ENCODE measurements around the gene ZNF581. TPM values are rescaled to one million over a fixed set of nuclear protein-coding genes. Genes with fewer than 3 reads are reported as not detected.

Gene ZNF581
- total and polyA plus RNA-seq, 4 donors, result 2.1 to 7.3 (median 5.2) TPM

DNA sequence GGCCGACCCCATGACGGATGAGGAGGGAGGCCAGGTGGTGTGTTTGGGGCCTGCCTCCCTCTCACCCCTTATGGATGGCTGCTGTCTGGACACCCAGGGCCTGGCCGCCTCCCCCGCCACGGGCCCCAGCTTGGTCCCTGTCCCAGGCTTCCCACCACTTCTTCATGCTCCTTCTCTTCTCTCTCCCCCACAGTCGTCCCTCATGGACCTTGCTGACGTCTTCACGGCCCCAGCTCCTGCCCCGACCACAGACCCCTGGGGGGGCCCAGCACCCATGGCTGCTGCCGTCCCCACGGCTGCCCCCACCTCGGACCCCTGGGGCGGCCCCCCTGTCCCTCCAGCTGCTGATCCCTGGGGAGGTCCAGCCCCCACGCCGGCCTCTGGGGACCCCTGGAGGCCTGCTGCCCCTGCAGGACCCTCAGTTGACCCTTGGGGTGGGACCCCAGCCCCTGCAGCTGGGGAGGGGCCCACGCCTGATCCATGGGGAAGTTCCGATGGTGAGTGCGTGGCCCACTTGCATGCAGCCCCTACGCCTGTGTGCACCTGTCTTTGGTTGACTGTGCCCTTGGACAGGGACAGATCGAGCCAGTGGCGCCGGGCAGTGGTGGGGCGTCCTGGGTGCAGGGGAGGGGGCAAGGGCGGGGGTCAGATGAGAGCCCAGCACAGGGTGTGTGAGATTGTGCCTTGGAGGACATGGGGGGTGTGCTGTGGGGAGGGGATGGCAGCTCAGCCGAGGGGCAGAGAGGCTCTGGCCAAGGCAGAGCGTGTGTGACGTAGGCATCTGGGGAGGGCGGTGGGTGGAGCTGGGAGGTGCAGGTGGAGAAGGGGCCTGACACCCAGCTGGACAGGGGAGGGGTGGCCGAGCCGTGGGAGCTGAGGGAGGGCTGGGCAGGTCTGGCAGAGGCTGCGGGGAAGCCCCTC lies 48.4 kb downstream of the ZNF581 start (continued):
- TF ChIP-seq, protein P1, sequence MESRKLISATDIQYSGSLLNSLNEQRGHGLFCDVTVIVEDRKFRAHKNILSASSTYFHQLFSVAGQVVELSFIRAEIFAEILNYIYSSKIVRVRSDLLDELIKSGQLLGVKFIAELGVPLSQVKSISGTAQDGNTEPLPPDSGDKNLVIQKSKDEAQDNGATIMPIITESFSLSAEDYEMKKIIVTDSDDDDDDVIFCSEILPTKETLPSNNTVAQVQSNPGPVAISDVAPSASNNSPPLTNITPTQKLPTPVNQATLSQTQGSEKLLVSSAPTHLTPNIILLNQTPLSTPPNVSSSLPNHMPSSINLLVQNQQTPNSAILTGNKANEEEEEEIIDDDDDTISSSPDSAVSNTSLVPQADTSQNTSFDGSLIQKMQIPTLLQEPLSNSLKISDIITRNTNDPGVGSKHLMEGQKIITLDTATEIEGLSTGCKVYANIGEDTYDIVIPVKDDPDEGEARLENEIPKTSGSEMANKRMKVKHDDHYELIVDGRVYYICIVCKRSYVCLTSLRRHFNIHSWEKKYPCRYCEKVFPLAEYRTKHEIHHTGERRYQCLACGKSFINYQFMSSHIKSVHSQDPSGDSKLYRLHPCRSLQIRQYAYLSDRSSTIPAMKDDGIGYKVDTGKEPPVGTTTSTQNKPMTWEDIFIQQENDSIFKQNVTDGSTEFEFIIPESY (IDR thresholded peaks at IDR 0.05), result no peak

DNA sequence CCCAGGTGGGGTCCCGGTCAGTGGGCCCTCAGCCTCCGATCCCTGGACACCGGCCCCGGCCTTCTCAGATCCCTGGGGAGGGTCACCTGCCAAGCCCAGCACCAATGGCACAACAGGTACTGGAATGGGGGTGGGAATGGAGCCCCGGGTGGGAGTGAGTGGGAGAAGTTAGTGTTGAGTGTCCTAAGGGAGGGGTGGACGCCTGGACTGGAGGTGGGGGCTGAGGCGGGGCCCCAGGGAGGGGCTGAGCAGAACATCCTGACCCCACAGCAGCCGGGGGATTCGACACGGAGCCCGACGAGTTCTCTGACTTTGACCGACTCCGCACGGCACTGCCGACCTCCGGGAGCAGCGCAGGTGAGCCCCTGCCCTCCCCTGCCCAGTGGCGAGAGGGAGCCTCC lies 49.2 kb downstream of the ZNF581 start:
- DNase-seq (ENCODE audit: low spot score), result no peak
- no peaks in the 10 kb centered on the region for H3K9me3 ChIP-seq (ENCODE audit: control insufficient read depth in 4 of 4, low read length in 3 of 4)
- no peaks in the 10 kb centered on the region for H3K4me1 ChIP-seq (ENCODE audit: control insufficient read depth in 4 of 4, insufficient read depth in 4 of 4, low read length in 3 of 4)
- no peak overlapping the region for H3K27ac ChIP-seq (ENCODE audit: low read depth in 1 of 2, low read length in 2 of 2)
- no peak overlapping the region for H3K4me3 ChIP-seq (ENCODE audit: low read depth in 1 of 3, low read length in 3 of 3)
- TF ChIP-seq, protein P1 (IDR thresholded peaks at IDR 0.05), result no peak
- TF ChIP-seq, protein P2, sequence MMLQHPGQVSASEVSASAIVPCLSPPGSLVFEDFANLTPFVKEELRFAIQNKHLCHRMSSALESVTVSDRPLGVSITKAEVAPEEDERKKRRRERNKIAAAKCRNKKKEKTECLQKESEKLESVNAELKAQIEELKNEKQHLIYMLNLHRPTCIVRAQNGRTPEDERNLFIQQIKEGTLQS (IDR thresholded peaks at IDR 0.05), result no peak
- TF ChIP-seq SP1 (IDR thresholded peaks at IDR 0.05) (no peak), NR2F2 (IDR thresholded peaks at IDR 0.05) (no peak), GABPA (IDR thresholded peaks at IDR 0.05 in 1 of 2, conservative IDR thresholded peaks at IDR 0.05 in 1 of 2) (no peak), YY1 (IDR thresholded peaks at IDR 0.05) (no peak), RAD21 (IDR thresholded peaks at IDR 0.05) (no peak), JUND (IDR thresholded peaks at IDR 0.05) (no peak), HNF4G (IDR thresholded peaks at IDR 0.05) (no peak), TAF1 (conservative IDR thresholded peaks at IDR 0.05) (no peak), HNF4A (conservative IDR thresholded peaks at IDR 0.05) (no peak), FOXA1 (IDR thresholded peaks at IDR 0.05) (no peak), FOXA2 (IDR thresholded peaks at IDR 0.05) (no peak), EGR1 (IDR thresholded peaks at IDR 0.05; ENCODE audit: low read depth in 2 of 2) (no peak), RXRA (IDR thresholded peaks at IDR 0.05) (no peak)
- TF ChIP-seq, protein P3, sequence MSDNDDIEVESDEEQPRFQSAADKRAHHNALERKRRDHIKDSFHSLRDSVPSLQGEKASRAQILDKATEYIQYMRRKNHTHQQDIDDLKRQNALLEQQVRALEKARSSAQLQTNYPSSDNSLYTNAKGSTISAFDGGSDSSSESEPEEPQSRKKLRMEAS (IDR thresholded peaks at IDR 0.05), result no peak
- TF ChIP-seq, protein P4, sequence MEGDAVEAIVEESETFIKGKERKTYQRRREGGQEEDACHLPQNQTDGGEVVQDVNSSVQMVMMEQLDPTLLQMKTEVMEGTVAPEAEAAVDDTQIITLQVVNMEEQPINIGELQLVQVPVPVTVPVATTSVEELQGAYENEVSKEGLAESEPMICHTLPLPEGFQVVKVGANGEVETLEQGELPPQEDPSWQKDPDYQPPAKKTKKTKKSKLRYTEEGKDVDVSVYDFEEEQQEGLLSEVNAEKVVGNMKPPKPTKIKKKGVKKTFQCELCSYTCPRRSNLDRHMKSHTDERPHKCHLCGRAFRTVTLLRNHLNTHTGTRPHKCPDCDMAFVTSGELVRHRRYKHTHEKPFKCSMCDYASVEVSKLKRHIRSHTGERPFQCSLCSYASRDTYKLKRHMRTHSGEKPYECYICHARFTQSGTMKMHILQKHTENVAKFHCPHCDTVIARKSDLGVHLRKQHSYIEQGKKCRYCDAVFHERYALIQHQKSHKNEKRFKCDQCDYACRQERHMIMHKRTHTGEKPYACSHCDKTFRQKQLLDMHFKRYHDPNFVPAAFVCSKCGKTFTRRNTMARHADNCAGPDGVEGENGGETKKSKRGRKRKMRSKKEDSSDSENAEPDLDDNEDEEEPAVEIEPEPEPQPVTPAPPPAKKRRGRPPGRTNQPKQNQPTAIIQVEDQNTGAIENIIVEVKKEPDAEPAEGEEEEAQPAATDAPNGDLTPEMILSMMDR (IDR thresholded peaks at IDR 0.05; ENCODE audit: low read depth, low read length, missing input control), result no peak
- TF ChIP-seq, protein P5, sequence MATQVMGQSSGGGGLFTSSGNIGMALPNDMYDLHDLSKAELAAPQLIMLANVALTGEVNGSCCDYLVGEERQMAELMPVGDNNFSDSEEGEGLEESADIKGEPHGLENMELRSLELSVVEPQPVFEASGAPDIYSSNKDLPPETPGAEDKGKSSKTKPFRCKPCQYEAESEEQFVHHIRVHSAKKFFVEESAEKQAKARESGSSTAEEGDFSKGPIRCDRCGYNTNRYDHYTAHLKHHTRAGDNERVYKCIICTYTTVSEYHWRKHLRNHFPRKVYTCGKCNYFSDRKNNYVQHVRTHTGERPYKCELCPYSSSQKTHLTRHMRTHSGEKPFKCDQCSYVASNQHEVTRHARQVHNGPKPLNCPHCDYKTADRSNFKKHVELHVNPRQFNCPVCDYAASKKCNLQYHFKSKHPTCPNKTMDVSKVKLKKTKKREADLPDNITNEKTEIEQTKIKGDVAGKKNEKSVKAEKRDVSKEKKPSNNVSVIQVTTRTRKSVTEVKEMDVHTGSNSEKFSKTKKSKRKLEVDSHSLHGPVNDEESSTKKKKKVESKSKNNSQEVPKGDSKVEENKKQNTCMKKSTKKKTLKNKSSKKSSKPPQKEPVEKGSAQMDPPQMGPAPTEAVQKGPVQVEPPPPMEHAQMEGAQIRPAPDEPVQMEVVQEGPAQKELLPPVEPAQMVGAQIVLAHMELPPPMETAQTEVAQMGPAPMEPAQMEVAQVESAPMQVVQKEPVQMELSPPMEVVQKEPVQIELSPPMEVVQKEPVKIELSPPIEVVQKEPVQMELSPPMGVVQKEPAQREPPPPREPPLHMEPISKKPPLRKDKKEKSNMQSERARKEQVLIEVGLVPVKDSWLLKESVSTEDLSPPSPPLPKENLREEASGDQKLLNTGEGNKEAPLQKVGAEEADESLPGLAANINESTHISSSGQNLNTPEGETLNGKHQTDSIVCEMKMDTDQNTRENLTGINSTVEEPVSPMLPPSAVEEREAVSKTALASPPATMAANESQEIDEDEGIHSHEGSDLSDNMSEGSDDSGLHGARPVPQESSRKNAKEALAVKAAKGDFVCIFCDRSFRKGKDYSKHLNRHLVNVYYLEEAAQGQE (IDR thresholded peaks at IDR 0.05), result no peak
- H3K27me3 ChIP-seq (ENCODE audit: control insufficient read depth in 4 of 4, insufficient read depth in 4 of 4, low read length in 3 of 4), result no peaks in the 10 kb centered on the region
- H3K36me3 ChIP-seq (ENCODE audit: control insufficient read depth in 4 of 4, insufficient read depth in 3 of 4, low read depth in 1 of 4, low read length in 3 of 4), result peaks cover 24 to 89% (median 37%) of the 10 kb centered on the region in 4 donors
- H3K9ac ChIP-seq (ENCODE audit: low read depth in 1 of 2, low read length in 2 of 2), result no peak overlapping the region
- 97% methylated on average over 19 of the region's 19 CpGs for WGBS

All from liver (tissue), 9 donors.